CD14-positive monocyte (primary cell): ENCODE results near the gene HNRNPLL. TPM values are rescaled to one million over a fixed set of nuclear protein-coding genes. Genes with fewer than 3 reads are reported as not detected.
A peak's percentile ranks its signal among the peaks of the same experiment; 100 is the strongest.

Experiments used
- DNase-seq, 3 donors: peaks; one replicate each; pipeline ENCODE4 v3.0.0-alpha.2; 2011 to 2022
- H2AFZ ChIP-seq: 2 replicates; pipeline ENCODE4 v1.6.0; 2012; ENCODE audit warnings: mild to moderate bottlenecking, low read depth, low read length, inconsistent platforms; ENCODE audit not compliant: insufficient read depth, poor library complexity, severe bottlenecking
- H3K27ac ChIP-seq, 2 donors: 1 replicate in 1 of 2; 2 replicates in 1 of 2; pipeline ENCODE4 v1.5.1; 2012 to 2013; ENCODE audit warnings: low read length in 2 of 2, control low read depth in 1 of 2, inconsistent platforms in 1 of 2, low read depth in 1 of 2, mild to moderate bottlenecking in 1 of 2
- H3K27me3 ChIP-seq, 2 donors: one replicate each; pipeline versions ENCODE4 v1.6.0 to v1.6.1; 2011 to 2013; ENCODE audit warnings: low read length in 2 of 2; ENCODE audit not compliant: control insufficient read depth in 2 of 2, insufficient read depth in 2 of 2
- H3K36me3 ChIP-seq, 2 donors: replicated peaks in 1 of 2; 1 replicate in 1 of 2; 2 replicates in 1 of 2; pipeline versions ENCODE4 v1.5.1 to v1.6.1; 2012 to 2013; ENCODE audit warnings: low read length in 2 of 2, control low read depth in 1 of 2, inconsistent platforms in 1 of 2, mild to moderate bottlenecking in 1 of 2; ENCODE audit not compliant: insufficient read depth in 2 of 2, control insufficient read depth in 1 of 2
- H3K4me1 ChIP-seq, 2 donors: 1 replicate in 1 of 2; 2 replicates in 1 of 2; pipeline versions ENCODE4 v1.5.1 to v1.6.1; 2012 to 2013; ENCODE audit warnings: low read length in 2 of 2, control low read depth in 1 of 2, inconsistent platforms in 1 of 2, mild to moderate bottlenecking in 1 of 2, moderate library complexity in 1 of 2; ENCODE audit not compliant: insufficient read depth in 2 of 2, control insufficient read depth in 1 of 2
- H3K4me2 ChIP-seq: replicated peaks from 2 replicates; pipeline ENCODE3; 2012; ENCODE audit warnings: low read length, moderate library complexity, mild to moderate bottlenecking; ENCODE audit not compliant: poor library complexity, severe bottlenecking; ENCODE audit errors: extremely low read depth
- H3K4me3 ChIP-seq, 3 experiments: fragments of 200-600 bp in 1 of 3; sonication (generic) in 1 of 3; replicated peaks in 1 of 3; 1 replicate in 2 of 3; 2 replicates in 1 of 3; pipeline ENCODE4 v1.5.1; 2011 to 2013; ENCODE audit warnings: low read length in 3 of 3, mild to moderate bottlenecking in 3 of 3, control low read depth in 2 of 3, low read depth in 2 of 3, inconsistent platforms in 1 of 3, moderate library complexity in 1 of 3
- H3K79me2 ChIP-seq: 2 replicates; pipeline ENCODE4 v1.6.0; 2012; ENCODE audit warnings: mild to moderate bottlenecking, control low read depth, inconsistent platforms, low read length, moderate library complexity; ENCODE audit not compliant: insufficient read depth
- H3K9ac ChIP-seq: 2 replicates; pipeline ENCODE4 v1.6.0; 2017; ENCODE audit warnings: low read length, mild to moderate bottlenecking; ENCODE audit not compliant: insufficient read depth, poor library complexity, severe bottlenecking
- H3K9me3 ChIP-seq, 2 donors: replicated peaks in 1 of 2; 1 replicate in 1 of 2; 2 replicates in 1 of 2; pipeline versions ENCODE4 v1.5.1 to v1.6.1; 2012 to 2013; ENCODE audit warnings: low read length in 2 of 2, control low read depth in 1 of 2; ENCODE audit not compliant: control insufficient read depth in 1 of 2, insufficient read depth in 1 of 2
- H4K20me1 ChIP-seq: 2 replicates; pipeline ENCODE4 v1.6.0; 2012; ENCODE audit warnings: mild to moderate bottlenecking, low read length, control low read depth, moderate library complexity; ENCODE audit not compliant: insufficient read depth
- H3K27ac Mint-ChIP-seq, 7 donors: one replicate each; pipeline ENCODE4 v1.8.0; 2020; ENCODE audit warnings: mild to moderate bottlenecking in 7 of 7, mixed read lengths in 7 of 7, moderate library complexity in 6 of 7, inconsistent platforms in 2 of 7
- H3K27me3 Mint-ChIP-seq, 3 donors: one replicate each; pipeline ENCODE4 v1.8.0; 2021 to 2022; ENCODE audit warnings: low read depth in 3 of 3, mild to moderate bottlenecking in 3 of 3, mixed read lengths in 3 of 3, moderate library complexity in 3 of 3, inconsistent platforms in 1 of 3
- H3K36me3 Mint-ChIP-seq, 2 donors: one replicate each; pipeline ENCODE4 v1.8.0; 2020; ENCODE audit warnings: mixed read lengths in 2 of 2, inconsistent platforms in 1 of 2, mild to moderate bottlenecking in 1 of 2
- H3K4me1 Mint-ChIP-seq: one replicate; pipeline ENCODE4 v1.8.0; 2020; ENCODE audit warnings: mild to moderate bottlenecking, mixed read lengths
- H3K4me3 Mint-ChIP-seq, 2 donors: one replicate each; pipeline ENCODE4 v1.8.0; 2020; ENCODE audit warnings: mild to moderate bottlenecking in 2 of 2, mixed read lengths in 2 of 2, moderate library complexity in 1 of 2
- H3K9me3 Mint-ChIP-seq, 7 donors: one replicate each; pipeline ENCODE4 v1.8.0; 2020 to 2022; ENCODE audit warnings: mixed read lengths in 7 of 7, mild to moderate bottlenecking in 6 of 7, moderate library complexity in 6 of 7, inconsistent platforms in 2 of 7
- CTCF ChIP-seq: fragments of 200-600 bp; IDR thresholded peaks from one replicate; pipeline ENCODE4 v1.8.0; 2022; ENCODE audit warnings: antibody characterized with exemption, mild to moderate bottlenecking
- WGBS: methylation state at CpG from one replicate; pipeline ENCODE4 v1.1.5; 2013; ENCODE audit warnings: missing lambda C conversion rate; ENCODE audit not compliant: insufficient coverage; 5-methylcytosine and 5-hydroxymethylcytosine counted together
- intact Hi-C, 2 donors: fragments of 100-400 bp; cut with micrococcal nuclease; formaldehyde crosslinking; loops; one replicate each; pipeline versions ENCODE4 v1.15.0 to v1.15.1; 2023
- polyA plus RNA-seq, 3 donors: library from polyadenylated mRNA; depleted of rRNA in 1 of 3; unstranded in 2 of 3; stranded (reverse) in 1 of 3; fragments of 300-500 nt in 2 of 3; fragments of >200 nt in 1 of 3; fragmentation: Illumina TruSeq in 2 of 3; gene quantifications; 1 replicate in 2 of 3; 2 replicates in 1 of 3; pipeline ENCODE4 v1.2.3, GENCODE V29; 2012 to 2021

Gene HNRNPLL
- polyA plus RNA-seq, 3 donors = 12.4 to 16.8 (median 13.8) TPM

DNA sequence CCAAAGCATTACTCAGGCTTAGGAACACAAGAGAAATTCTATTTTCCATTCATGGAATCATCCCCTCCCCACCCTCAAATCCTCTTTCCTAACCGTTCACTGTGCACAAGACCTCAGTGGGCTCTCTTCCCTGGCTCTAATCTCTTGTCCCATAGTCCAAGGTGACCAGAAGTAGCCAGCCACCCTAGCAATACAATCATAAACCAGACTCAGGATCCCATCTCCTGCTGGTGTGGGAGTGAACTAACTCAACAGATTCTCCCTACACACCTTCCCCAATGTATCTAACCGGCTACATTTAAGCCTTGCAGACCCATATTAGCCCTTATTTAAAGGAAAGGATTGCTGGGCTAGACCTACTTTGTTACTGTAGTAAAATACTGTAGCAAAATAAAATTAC lies 45.5 kb downstream of the HNRNPLL start:
- Histone ChIP-seq H3K4me2 (no peak overlapping the region), H3K9me3 (no peaks in the 10 kb centered on the region), H3K27ac (peak overlapping the region in 1 of 2 donors; percentile 42), H3K79me2 (no peaks in the 10 kb centered on the region), H3K27me3 (no peaks in the 10 kb centered on the region), H2AFZ (no peak overlapping the region), H4K20me1 (no peaks in the 10 kb centered on the region), H3K4me3 (no peak overlapping the region), H3K9ac (no peak overlapping the region), H3K36me3 (peaks cover 11 to 24% of the 10 kb centered on the region in 2 donors), H3K4me1 (peaks cover 16 to 30% of the 10 kb centered on the region in 2 donors)
- WGBS = 90% methylated on average over 1 of the region's 2 CpGs
- H3K4me1 Mint-ChIP-seq = peaks cover 21% of the 10 kb centered on the region
- TF ChIP-seq CTCF = no peak
- intact Hi-C loops = no loop called here
- H3K27ac Mint-ChIP-seq = peak overlapping the region in 3 of 7 donors; percentile 8 to 57 (median 46)
- no peaks in the 10 kb centered on the region for H3K9me3 Mint-ChIP-seq
- no peak for DNase-seq
- H3K36me3 Mint-ChIP-seq = peaks cover 24 to 29% of the 10 kb centered on the region in 2 donors
- H3K27me3 Mint-ChIP-seq = peaks cover 0 to 5% (median 0%) of the 10 kb centered on the region in 3 donors
- no peak overlapping the region for H3K4me3 Mint-ChIP-seq

GRCh38 chr2:38556006-38556801 lies 46.5 kb downstream of the HNRNPLL start:
- no peak overlapping the region for H3K4me3 ChIP-seq
- Mint-ChIP-seq H3K27me3 (peaks cover 0 to 6% (median 0%) of the 10 kb centered on the region in 3 donors), H3K4me3 (no peak overlapping the region), H3K27ac (peak overlapping the region in 4 of 7 donors; percentile 12 to 87 (median 27)), H3K4me1 (peaks cover 21% of the 10 kb centered on the region), H3K36me3 (peaks cover 17 to 25% of the 10 kb centered on the region in 2 donors), H3K9me3 (no peaks in the 10 kb centered on the region)
- H3K27me3 ChIP-seq = no peaks in the 10 kb centered on the region
- H2AFZ ChIP-seq = no peak overlapping the region
- 80% methylated on average over 2 of the region's 6 CpGs for WGBS
- peaks cover 16 to 30% of the 10 kb centered on the region in 2 donors for H3K4me1 ChIP-seq
- no peaks in the 10 kb centered on the region for H3K79me2 ChIP-seq
- H3K4me2 ChIP-seq = no peak overlapping the region
- intact Hi-C loops = no loop called here
- TF ChIP-seq CTCF = no peak
- peak; percentile 21 to 37 (median 24) for DNase-seq
- no peak overlapping the region for H3K9ac ChIP-seq
- H3K36me3 ChIP-seq = peaks cover 7 to 14% of the 10 kb centered on the region in 2 donors
- no peaks in the 10 kb centered on the region for H4K20me1 ChIP-seq
- H3K27ac ChIP-seq = peak overlapping the region in 1 of 2 donors; percentile 62
- no peaks in the 10 kb centered on the region for H3K9me3 ChIP-seq
